ENCODE results near the gene CTRB2.

GRCh38 chr16:75160386-75160785, 46.6 kb downstream of the CTRB2 start:
- no peak for TF ChIP-seq MAX (IDR thresholded peaks at IDR 0.05)
- no peak for TF ChIP-seq CTCF (IDR thresholded peaks at IDR 0.05; ENCODE audit: low read depth, low read length, missing input control)
- no peak for TF ChIP-seq ATF3 (IDR thresholded peaks at IDR 0.05)
- no peak for TF ChIP-seq RAD21 (IDR thresholded peaks at IDR 0.05)
- TF ChIP-seq JUND (IDR thresholded peaks at IDR 0.05), result no peak
- TF ChIP-seq ZBTB33 (IDR thresholded peaks at IDR 0.05), result no peak
- no peak for TF ChIP-seq RXRA (IDR thresholded peaks at IDR 0.05)
- TF ChIP-seq EGR1 (IDR thresholded peaks at IDR 0.05; ENCODE audit: low read depth in 2 of 2), result no peak
- no peak for TF ChIP-seq YY1 (IDR thresholded peaks at IDR 0.05)
- no peak for TF ChIP-seq FOXA1 (IDR thresholded peaks at IDR 0.05)
- TF ChIP-seq SP1 (IDR thresholded peaks at IDR 0.05), result no peak
- no peak for TF ChIP-seq REST (IDR thresholded peaks at IDR 0.05)

Data from liver (tissue), 3 donors.